Dermis blood vessel endothelial cell (primary cell): ENCODE data around the gene GH2. TPM values are rescaled to one million over a fixed set of nuclear protein-coding genes. Genes with fewer than 3 reads are reported as not detected.
A peak's percentile ranks its signal among the peaks of the same experiment; 100 is the strongest.
"Not testable (repeated sequence)": the region's sequence is repeated elsewhere in the genome, so short reads cannot be mapped to it uniquely, and the experiment has no call there.

Experiments
- DNase-seq: peaks from one replicate; pipeline ENCODE4 v3.0.0; 2010
- total RNA-seq: library from RNA; depleted of rRNA; stranded (reverse); fragments of >200 nt; gene quantifications from 2 replicates; pipeline ENCODE4 v1.2.3, GENCODE V29; 2014

The GH2 gene
- total RNA-seq, 1 donor from 2014 or later = not detected

DNA sequence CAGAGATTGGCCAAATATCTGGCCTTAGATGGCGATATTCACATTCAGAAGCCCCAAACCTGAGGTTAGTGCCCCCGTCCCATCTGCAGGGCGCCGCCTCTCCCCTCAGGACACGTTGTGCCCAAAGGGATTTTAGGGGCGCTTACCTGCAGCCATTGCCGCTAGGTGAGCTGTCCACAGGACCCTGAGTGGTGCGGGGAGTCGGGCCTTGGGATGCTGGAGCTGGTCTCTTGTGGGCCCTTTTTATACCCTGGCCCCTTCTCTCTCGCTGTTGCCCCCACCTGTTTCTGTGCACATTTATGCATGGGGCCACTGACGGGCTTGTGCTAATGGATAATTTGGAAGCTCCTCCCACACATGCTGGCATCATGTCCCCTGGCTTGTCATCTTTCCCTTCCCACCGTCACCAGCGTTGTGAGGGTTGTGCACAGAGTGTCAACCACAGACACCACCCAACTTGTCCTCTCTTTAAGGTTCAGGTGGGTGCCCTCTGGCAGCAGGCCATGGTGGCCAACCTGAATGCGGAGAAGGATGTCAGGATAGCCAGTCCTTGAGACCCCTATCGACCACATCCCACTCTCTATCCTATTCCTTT is 29.4 kb upstream of the GH2 start, which contains the start of gene CSHL1:
CSHL1 (minus strand) TSS at position 218 of the 595 bp plus-strand sequence; CDS start at position 156, 62 bp downstream.
- no peak for DNase-seq

- no peak for DNase-seq
These were observed 28.4 kb upstream of the GH2 start for GRCh38 chr17:63910096-63910495.

DNA sequence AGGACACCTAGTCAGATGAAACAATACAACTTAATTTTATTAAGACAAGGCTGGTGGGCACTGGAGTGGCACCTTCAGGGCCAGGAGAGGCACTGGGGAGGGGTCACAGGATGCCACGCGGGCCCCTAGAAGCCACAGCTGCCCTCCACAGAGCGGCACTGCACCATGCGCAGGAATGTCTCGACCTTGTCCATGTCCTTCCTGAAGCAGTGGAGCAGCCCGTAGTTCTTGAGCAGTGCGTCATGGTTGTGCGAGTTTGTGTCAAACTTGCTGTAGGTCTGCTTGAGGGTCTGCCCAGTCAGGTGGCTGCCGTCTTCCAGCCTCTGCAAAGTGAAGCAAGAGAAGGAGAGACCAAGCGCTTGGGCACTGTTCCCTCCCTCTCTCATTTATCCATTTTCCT is 27.8 kb upstream of the GH2 start:
- DNase-seq = not testable (repeated sequence)

DNA sequence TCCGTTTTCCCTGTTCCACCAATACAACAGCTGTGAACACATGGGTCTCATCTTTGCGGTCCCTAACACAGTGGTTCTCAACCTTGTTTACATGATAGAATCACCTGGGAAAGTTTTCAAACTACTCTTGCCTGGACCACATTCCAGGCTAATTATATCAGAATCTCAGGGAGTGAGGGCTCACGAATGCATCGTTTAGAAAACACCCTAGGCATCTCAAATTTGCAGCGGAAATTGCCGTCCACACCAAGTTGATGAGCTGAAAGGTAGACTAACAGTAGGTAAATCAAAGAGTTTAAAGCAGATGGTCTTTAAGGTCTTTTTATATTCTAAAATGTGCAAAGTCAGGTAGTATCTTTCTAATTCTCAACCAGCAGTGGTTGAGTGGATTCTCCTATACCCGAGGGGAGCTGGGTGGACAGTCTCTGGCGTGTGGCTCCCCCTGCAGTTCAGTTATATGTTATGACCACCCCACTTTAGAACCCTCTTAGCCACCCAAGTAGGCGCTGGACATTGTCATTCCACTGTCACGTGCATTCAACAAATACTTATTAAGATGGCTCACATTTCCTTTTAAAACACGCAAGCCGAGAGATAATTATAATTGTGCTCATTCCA is 25.5 kb upstream of the GH2 start:
- DNase-seq = peak; percentile 49

DNA sequence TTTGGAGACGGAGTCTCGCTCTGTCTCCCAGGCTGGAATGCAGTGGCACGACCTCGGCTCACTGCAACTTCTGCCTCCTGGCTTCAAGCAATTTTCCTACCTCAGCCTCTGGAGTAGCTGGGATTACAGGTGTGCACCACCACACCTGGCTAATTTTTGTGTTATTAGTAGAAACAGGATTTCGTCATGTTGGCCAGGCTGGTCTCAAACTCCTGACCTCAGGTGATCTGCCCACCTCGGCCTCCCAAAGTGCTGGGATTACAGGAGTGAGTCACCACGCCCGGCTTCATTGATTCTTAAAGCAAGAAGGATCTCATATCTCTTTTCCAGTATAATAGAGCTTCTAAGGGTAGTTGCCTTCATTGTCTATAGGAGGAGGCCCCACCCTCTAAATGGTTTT is 23.1 kb upstream of the GH2 start:
- not testable (repeated sequence) for DNase-seq

DNA sequence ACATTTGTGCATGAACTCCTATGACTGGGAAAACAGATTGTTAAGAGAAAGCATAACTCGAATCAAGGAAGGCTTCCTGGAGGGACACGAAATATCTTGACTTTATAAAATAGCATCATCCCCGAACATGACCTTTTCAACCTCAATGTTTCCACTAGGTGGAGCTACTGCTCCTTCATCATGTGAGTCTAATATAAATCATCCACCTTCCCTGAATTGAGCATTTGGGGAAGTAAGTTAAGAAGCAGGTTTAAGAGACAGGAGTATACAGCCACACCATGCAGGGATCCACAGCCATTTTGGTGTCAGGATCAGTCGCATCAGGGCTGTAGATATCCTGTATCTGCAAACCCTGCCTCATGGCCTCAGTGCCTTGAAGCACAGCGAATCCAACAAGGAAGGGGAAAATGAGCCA is 22.1 kb upstream of the GH2 start:
- DNase-seq = not testable (repeated sequence)

- not testable (repeated sequence) for DNase-seq
These were observed 20.2 kb upstream of the GH2 start for GRCh38 chr17:63901971-63902370.

- DNase-seq = not testable (repeated sequence)
These were observed 17.4 kb upstream of the GH2 start for GRCh38 chr17:63898899-63899798.

DNA sequence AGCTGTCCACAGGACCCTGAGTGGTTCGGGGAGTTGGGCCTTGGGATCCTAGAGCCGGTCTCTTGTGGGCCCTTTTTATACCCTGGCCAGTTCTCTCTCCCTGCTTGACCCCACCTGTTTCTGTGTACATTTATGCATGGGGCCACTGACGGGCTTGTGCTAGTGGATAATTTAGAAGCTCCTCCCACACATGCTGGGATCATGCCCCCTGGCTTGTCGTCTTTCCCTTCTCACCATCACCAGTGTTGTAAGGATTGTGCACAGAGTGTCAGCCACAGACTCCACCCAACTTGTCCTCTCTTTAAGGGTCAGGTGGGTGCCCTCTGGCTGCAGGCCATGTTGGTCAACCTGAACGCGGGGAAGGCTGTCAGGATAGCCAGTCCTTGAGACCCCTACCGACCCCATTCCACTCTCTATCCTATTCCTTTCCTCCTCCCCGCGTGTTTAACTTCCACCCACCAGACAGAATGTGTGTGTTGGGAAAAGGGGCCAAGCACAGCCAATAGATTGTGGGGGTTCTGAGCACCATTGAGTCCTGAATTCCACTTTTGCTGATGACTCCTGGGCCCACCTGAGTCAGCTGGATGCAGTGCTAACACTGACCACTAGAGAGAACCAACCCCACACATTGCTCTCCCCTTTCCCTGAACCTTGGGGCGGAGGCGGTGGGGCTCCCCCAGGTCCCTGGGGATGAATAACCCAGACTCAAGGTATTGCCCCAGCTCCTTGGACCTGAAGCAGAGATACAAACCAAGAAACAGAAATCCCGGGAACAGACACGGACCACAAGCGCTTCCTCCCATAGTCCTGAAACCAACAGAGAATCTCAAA is 15.0 kb upstream of the GH2 start, which contains the start of gene CSH1:
CSH1 (minus strand) TSS at position 51 of the 831 bp plus-strand sequence. CDS start 63 bp downstream, outside the sequence.
- DNase-seq = not testable (repeated sequence)

DNA sequence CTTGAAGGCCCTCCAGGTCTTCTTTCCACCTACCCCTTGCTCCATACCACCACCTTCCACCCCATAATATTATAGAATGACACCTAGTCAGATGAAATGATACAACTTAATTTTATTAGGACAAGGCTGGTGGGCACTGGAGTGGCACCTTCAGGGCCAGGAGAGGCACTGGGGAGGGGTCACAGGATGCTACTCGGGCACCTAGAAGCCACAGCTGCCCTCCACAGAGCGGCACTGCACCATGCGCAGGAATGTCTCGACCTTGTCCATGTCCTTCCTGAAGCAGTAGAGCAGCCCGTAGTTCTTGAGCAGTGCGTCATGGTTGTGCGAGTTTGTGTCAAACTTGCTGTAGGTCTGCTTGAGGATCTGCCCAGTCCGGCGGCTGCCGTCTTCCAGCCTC is 13.1 kb upstream of the GH2 start:
- DNase-seq = not testable (repeated sequence)

GRCh38 chr17:63894021-63894420 is 12.3 kb upstream of the GH2 start:
- not testable (repeated sequence) for DNase-seq

DNA sequence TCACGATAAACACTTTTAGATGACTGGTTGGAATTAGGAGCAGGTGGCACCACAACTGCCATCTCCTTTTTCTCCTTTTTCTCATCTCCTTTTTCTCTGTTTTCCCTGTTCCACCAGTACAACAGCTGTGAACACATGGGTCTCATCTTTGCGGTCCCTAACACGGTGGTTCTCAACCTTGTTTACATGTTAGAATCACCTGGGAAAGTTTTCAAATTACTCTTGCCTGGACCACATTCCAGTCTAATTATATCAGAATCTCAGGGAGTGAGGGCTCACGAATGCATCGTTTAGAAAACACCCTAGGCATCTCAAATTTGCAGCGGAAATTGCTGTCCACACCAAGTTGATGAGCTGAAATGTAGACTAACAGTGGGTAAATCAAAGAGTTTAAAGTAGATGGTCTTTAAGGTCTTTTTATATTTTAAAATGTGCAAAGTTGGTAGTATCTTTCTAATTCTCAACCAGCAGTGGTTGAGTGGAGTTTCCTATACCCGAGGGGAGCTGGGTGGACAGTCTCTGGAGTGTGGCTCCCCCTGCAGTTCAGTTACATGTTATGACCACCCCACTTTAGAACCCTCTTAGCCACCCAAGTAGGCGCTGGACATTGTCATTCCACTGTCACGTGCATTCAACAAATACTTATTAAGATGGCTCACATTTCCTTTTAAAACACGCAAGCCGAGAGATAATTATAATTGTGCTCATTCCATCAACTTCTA is 10.7 kb upstream of the GH2 start:
- not testable (repeated sequence) for DNase-seq

DNA sequence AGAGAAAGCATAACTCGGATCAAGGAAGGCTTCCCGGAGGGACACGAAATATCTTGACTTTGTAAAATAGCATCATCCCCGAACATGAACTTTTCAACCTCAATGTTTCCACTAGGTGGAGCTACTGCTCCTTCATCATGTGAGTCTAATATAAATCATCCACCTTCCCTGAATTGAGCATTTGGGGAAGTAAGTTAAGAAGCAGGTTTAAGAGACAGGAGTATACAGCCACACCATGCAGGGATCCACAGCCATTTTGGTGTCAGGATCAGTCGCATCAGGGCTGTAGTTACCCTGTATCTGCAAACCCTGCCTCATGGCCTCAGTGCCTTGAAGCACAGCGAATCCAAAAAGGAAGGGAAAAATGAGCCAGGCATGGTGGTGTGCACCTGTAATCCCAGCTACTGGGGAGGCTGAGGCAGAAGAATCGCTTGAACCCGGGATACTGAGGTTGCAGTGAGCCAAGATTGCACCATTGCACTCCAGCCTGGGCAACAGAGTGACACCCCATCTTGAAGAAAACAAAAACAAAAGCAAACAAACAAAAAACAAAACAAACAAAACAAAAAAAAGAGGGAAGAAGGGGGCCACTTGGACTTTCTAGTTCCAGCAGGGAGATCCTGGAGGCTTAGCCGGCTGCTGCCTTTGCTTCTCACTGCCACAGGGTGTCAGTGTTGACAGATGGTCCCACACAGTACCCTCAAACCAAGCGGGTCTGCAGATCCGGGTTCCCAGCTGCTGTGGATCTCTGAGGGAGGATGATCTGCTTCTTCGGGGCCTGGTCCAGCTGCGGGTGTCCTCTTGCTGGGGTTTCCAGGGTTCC is 7.5 kb upstream of the GH2 start:
- peak; percentile 55 for DNase-seq

DNA sequence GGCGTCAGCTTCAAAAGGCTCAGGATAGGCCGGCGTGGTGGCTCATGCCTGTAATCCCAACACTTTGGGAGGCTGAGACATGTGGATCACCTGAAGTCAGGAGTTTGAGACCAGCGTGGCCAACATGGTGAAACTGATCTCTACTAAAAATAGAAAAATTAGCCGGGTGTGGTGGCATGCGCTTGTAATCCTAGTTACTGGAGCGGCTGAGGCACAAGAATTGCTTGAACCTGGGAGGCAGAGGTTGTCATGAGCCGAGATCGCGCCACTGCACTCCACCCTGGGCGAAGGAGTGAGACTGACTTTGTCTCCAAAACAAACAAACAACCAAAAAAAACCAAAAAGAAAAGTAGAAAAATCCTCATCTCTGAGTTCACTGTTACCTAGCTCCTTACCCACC is 3.4 kb upstream of the GH2 start:
- DNase-seq = not testable (repeated sequence)

- DNase-seq = not testable (repeated sequence)
These were observed 932 bp upstream of the GH2 start for GRCh38 chr17:63882626-63883126.

DNA sequence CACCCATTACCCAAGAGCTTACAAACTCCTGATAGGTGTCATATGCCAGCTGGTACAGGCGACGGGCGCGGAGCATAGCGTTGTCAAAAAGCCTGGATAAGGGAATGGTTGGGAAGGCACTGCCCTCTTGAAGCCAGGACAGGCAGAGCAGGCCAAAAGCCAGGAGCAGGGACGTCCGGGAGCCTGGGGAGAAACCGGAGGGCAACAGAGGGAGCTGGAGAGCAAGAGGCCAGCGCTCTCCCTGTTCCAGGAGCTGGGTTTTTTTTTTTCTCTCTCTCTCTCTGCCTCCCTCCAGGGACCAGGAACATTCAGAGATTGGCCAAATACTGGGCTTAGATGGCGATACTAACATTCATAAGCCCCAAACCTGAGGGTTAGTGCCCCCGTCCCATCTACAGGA is 407 bp downstream of the GH2 start:
- DNase-seq = not testable (repeated sequence)

DNA sequence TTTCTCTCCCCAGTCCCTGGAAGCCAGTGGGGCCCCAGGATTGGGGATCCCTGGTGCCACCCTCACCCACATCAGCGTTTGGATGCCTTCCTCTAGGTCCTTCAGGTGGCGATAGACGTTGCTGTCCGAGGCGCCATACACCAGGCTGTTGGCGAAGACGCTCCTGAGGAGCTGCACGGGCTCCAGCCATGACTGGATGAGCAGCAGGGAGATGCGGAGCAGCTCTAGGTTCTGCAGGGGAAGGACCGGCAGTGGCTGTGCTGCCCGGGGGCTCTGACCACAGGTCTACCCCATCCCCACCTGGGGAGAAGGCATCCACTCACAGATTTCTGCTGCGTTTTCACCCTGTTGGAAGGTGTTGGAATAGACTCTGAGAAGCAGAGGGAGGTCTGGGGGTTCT is 1.0 kb downstream of the GH2 start:
- no peak for DNase-seq

DNA sequence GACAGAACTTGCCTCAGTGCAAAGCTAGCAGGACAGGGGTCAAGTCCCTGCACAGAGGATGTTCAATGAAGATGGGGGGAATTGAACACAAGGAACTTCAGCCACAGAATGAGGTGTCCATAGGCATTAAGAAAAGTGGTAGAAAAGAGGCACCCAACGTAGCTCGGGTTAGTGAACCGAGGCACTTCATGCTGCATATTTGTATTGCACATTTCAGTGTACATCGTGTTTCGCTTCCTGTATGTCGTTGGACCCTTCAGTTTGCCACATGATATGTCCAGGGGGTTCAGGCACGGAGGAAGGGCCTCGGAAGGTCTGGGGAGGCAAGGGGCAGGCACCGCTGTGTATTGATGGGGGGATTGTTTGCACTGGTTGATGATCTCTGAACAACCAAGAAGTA is 3.3 kb downstream of the GH2 start:
- DNase-seq = not testable (repeated sequence)

- DNase-seq = not testable (repeated sequence)
These were observed 7.1 kb downstream of the GH2 start for GRCh38 chr17:63874693-63875092.

- DNase-seq = not testable (repeated sequence)
These were observed 7.6 kb downstream of the GH2 start for GRCh38 chr17:63874061-63874626.
